ENCODE results near the gene MORN5.

MORN5 gene

DNA sequence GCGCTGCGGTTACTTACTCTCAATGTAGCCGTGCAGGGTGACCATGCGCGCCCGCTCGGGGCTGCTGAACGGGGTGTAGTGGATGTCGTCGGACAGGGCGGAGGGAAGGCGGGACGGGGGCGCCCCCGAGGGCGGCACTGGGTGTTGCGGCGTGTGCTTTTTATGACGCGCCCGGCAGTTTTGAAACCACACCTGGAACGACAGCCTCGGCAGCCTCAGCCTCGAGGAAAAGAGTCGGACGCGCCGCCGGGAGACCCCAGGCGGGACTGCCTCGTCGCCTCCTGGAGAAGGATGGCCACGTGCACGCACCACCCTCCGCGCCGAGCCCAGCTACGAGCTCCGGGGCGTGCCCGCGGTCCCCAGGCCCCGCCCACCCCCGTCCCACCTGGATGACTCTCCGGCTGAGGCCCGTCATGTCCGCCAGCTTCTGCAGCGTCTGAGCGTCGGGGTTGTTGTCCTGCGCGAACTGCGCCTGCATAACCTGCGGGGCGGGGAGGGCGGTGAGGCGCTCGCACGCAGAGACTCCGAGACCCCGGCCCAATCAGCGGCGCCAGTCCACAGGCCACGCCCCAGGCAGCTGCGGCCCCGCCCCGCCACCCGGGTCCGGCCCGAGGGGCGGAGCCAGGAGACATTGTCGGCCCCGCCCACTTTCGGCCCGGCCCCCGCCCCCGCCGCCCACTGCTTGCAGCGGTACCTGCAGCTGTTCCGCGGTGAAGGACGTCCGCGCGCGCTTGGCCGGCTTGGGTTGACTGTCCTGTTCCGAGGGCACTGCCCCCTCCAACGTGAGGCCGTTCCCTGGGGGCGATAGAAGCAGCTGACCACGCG is 54.1 kb downstream of the MORN5 start:
- TF ChIP-seq ZFP30 (CRISPR knock-in tag; IDR thresholded peaks at IDR 0.05): no peak
- no peak for TF ChIP-seq PPARA (CRISPR knock-in tag; IDR thresholded peaks at IDR 0.05; ENCODE audit: borderline replicate concordance)
- ATAC-seq: peak; percentile 70

DNA sequence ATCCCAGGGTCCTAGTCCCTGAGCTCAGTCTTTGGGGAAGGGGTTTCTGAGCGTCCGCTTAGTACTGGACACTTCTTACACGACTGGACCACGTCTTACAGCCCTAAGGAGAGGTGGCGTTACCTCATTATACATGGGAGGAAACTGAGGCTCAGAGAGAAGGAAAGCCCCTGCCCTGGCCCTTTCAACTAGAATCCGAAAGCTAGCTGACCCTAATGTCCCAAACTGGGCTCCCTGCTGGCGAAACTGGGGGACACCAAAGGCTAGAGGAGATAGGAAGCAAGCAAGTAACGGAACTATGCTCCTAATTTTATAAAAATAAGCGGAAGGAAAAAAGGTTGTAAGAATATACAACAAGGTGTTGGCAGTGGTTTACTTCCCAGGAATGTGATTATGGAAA is 54.8 kb downstream of the MORN5 start:
- TF ChIP-seq, protein P1, sequence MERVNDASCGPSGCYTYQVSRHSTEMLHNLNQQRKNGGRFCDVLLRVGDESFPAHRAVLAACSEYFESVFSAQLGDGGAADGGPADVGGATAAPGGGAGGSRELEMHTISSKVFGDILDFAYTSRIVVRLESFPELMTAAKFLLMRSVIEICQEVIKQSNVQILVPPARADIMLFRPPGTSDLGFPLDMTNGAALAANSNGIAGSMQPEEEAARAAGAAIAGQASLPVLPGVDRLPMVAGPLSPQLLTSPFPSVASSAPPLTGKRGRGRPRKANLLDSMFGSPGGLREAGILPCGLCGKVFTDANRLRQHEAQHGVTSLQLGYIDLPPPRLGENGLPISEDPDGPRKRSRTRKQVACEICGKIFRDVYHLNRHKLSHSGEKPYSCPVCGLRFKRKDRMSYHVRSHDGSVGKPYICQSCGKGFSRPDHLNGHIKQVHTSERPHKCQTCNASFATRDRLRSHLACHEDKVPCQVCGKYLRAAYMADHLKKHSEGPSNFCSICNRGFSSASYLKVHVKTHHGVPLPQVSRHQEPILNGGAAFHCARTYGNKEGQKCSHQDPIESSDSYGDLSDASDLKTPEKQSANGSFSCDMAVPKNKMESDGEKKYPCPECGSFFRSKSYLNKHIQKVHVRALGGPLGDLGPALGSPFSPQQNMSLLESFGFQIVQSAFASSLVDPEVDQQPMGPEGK (CRISPR knock-in tag; IDR thresholded peaks at IDR 0.05; ENCODE audit: borderline replicate concordance): no peak
- TF ChIP-seq OSR1 (CRISPR knock-in tag; IDR thresholded peaks at IDR 0.05) (no peak), ZNF70 (CRISPR knock-in tag; IDR thresholded peaks at IDR 0.05) (no peak), CSDC2 (CRISPR knock-in tag; IDR thresholded peaks at IDR 0.05) (no peak), BACH2 (CRISPR knock-in tag; IDR thresholded peaks at IDR 0.05; ENCODE audit: borderline replicate concordance) (no peak), ZNF565 (CRISPR knock-in tag; conservative IDR thresholded peaks at IDR 0.05; ENCODE audit: low read depth) (no peak), PPARA (CRISPR knock-in tag; IDR thresholded peaks at IDR 0.05; ENCODE audit: borderline replicate concordance) (no peak), ARNTL (CRISPR knock-in tag; IDR thresholded peaks at IDR 0.05; ENCODE audit: borderline replicate concordance, low read depth) (no peak), ESRRG (CRISPR knock-in tag; IDR thresholded peaks at IDR 0.05) (no peak), ZFP30 (CRISPR knock-in tag; IDR thresholded peaks at IDR 0.05) (no peak), TCF4 (CRISPR knock-in tag; IDR thresholded peaks at IDR 0.05; ENCODE audit: borderline replicate concordance) (no peak), GLIS3 (CRISPR knock-in tag; IDR thresholded peaks at IDR 0.05) (no peak), ZNF8 (CRISPR knock-in tag; IDR thresholded peaks at IDR 0.05) (no peak)
- TF ChIP-seq, protein P2, sequence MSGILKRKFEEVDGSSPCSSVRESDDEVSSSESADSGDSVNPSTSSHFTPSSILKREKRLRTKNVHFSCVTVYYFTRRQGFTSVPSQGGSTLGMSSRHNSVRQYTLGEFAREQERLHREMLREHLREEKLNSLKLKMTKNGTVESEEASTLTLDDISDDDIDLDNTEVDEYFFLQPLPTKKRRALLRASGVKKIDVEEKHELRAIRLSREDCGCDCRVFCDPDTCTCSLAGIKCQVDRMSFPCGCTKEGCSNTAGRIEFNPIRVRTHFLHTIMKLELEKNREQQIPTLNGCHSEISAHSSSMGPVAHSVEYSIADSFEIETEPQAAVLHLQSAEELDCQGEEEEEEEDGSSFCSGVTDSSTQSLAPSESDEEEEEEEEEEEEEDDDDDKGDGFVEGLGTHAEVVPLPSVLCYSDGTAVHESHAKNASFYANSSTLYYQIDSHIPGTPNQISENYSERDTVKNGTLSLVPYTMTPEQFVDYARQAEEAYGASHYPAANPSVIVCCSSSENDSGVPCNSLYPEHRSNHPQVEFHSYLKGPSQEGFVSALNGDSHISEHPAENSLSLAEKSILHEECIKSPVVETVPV (CRISPR knock-in tag; IDR thresholded peaks at IDR 0.05): no peak
- ATAC-seq: no peak

DNA sequence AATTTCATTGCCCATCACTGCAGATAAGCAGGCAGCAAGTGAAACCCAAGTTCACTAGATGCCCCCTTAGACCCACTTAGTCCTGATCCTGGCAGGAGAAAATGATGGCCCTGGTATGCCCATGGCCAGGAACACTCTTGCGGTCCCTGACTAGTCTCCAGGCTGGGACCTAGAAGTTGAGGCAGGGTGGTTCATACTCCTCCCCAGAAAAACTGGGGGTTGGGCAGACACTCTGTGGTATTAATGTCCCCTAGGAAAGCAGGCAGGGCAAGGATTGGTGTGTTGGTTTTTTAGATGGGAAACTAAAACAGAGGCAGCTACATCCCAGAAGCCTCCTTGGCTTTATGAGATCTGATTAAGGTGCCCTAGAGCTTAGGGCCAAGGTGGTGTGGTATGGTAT is 56.0 kb downstream of the MORN5 start:
- no peak for ATAC-seq
- no peak for TF ChIP-seq TCF4 (CRISPR knock-in tag; IDR thresholded peaks at IDR 0.05; ENCODE audit: borderline replicate concordance)

DNA sequence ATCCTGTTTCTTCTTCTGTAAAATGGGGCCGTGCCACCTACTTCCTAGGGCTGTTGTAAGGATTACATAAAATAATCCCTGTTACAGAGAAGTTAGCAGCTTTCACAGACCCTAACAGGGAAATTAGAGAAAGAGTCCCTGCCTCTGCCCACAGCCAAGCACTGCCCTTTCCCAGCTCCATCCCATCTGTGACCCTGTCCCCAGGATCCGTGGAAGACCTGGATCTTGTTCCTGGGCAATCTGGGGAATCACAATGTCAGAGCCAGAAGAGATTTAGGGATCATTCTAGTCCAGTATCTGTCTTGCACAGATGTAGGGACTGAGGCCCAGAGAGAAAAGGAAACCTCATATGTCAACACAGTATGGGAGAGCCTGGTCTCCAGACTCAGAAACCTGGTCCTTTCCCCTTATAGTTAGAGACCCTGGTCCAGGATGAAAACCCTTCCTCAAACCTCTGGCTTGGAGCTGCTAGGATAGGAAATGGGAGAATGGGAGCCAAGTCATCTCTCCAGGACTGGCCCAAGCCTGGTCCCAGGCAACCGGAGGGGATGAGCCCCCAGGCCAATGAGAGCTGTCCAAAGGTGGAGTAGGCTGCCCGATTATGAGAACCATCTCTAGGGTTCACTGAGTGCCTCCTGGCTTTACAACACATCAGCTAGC is 56.6 kb downstream of the MORN5 start:
- ATAC-seq: no peak
- TF ChIP-seq, protein P1 (CRISPR knock-in tag; IDR thresholded peaks at IDR 0.05; ENCODE audit: borderline replicate concordance): no peak
- TF ChIP-seq, protein P3, sequence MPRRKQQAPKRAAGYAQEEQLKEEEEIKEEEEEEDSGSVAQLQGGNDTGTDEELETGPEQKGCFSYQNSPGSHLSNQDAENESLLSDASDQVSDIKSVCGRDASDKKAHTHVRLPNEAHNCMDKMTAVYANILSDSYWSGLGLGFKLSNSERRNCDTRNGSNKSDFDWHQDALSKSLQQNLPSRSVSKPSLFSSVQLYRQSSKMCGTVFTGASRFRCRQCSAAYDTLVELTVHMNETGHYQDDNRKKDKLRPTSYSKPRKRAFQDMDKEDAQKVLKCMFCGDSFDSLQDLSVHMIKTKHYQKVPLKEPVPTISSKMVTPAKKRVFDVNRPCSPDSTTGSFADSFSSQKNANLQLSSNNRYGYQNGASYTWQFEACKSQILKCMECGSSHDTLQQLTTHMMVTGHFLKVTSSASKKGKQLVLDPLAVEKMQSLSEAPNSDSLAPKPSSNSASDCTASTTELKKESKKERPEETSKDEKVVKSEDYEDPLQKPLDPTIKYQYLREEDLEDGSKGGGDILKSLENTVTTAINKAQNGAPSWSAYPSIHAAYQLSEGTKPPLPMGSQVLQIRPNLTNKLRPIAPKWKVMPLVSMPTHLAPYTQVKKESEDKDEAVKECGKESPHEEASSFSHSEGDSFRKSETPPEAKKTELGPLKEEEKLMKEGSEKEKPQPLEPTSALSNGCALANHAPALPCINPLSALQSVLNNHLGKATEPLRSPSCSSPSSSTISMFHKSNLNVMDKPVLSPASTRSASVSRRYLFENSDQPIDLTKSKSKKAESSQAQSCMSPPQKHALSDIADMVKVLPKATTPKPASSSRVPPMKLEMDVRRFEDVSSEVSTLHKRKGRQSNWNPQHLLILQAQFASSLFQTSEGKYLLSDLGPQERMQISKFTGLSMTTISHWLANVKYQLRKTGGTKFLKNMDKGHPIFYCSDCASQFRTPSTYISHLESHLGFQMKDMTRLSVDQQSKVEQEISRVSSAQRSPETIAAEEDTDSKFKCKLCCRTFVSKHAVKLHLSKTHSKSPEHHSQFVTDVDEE (CRISPR knock-in tag; IDR thresholded peaks at IDR 0.05): no peak
- TF ChIP-seq TCF4 (CRISPR knock-in tag; IDR thresholded peaks at IDR 0.05; ENCODE audit: borderline replicate concordance): no peak
- TF ChIP-seq SNAI2 (CRISPR knock-in tag; IDR thresholded peaks at IDR 0.05): no peak
- no peak for TF ChIP-seq ARNTL (CRISPR knock-in tag; IDR thresholded peaks at IDR 0.05; ENCODE audit: borderline replicate concordance, low read depth)
- no peak for TF ChIP-seq CSDC2 (CRISPR knock-in tag; IDR thresholded peaks at IDR 0.05)
- TF ChIP-seq PPARA (CRISPR knock-in tag; IDR thresholded peaks at IDR 0.05; ENCODE audit: borderline replicate concordance): no peak
- TF ChIP-seq ZFP3 (CRISPR knock-in tag; IDR thresholded peaks at IDR 0.05): no peak
- TF ChIP-seq OSR1 (CRISPR knock-in tag; IDR thresholded peaks at IDR 0.05): no peak
- no peak for TF ChIP-seq ZNF565 (CRISPR knock-in tag; conservative IDR thresholded peaks at IDR 0.05; ENCODE audit: low read depth)
- TF ChIP-seq, protein P4, sequence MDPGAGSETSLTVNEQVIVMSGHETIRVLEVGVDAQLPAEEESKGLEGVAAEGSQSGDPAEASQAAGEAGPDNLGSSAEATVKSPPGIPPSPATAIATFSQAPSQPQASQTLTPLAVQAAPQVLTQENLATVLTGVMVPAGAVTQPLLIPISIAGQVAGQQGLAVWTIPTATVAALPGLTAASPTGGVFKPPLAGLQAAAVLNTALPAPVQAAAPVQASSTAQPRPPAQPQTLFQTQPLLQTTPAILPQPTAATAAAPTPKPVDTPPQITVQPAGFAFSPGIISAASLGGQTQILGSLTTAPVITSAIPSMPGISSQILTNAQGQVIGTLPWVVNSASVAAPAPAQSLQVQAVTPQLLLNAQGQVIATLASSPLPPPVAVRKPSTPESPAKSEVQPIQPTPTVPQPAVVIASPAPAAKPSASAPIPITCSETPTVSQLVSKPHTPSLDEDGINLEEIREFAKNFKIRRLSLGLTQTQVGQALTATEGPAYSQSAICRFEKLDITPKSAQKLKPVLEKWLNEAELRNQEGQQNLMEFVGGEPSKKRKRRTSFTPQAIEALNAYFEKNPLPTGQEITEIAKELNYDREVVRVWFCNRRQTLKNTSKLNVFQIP (CRISPR knock-in tag; IDR thresholded peaks at IDR 0.05; ENCODE audit: borderline replicate concordance, low read depth): no peak
- TF ChIP-seq ZNF70 (CRISPR knock-in tag; IDR thresholded peaks at IDR 0.05): no peak
- no peak for TF ChIP-seq RARB (CRISPR knock-in tag; IDR thresholded peaks at IDR 0.05)

All from SK-N-SH treated with all-trans-retinoic acid at 6 μM for 48 hours (cell line).